Stomach (tissue), 4 donors: ENCODE data around the gene CAPN12.

Source experiments
- CTCF ChIP-seq, 7 experiments: fragments of 450-650 bp in 4 of 7; fragments of 200-600 bp in 3 of 7; sonication (generic) in 3 of 7; IDR thresholded peaks; one replicate each; pipeline ENCODE4 v1.5.1; 2016 to 2019; ENCODE audit warnings: antibody characterized with exemption in 7 of 7, control low read depth in 2 of 7, mild to moderate bottlenecking in 1 of 7
- POLR2A ChIP-seq, 4 donors: fragments of 450-650 bp; IDR thresholded peaks; one replicate each; pipeline ENCODE4 v1.6.1; 2016; ENCODE audit warnings: antibody characterized with exemption in 4 of 4, control low read depth in 2 of 4, mild to moderate bottlenecking in 1 of 4, moderate library complexity in 1 of 4
- POLR2AphosphoS5 ChIP-seq, 3 donors: sonication (generic); formaldehyde crosslinking; IDR thresholded peaks; one replicate each; pipeline ENCODE4 v1.6.1; 2016; ENCODE audit warnings: antibody characterized with exemption in 3 of 3

- TF ChIP-seq CTCF (IDR thresholded peaks at IDR 0.05), result no peak
- no peak for TF ChIP-seq POLR2A (IDR thresholded peaks at IDR 0.05)
- TF ChIP-seq POLR2AphosphoS5 (IDR thresholded peaks at IDR 0.05), result peak in 2 of 3 donors; percentile 27 to 56
These were observed 42.7 kb downstream of the CAPN12 start for GRCh38 chr19:38701455-38702063.
